Hematopoietic multipotent progenitor cell (in vitro differentiated cells): Measurements from ENCODE around the gene ACTL7B. TPM values are rescaled to one million over a fixed set of nuclear protein-coding genes. Genes with fewer than 3 reads are reported as not detected.

Source experiments
- small RNA-seq: library from RNA; depleted of rRNA; stranded (forward); fragments of <200 nt; gene quantifications from one replicate; pipeline ENCODE3, GENCODE V24; 2012
- total RNA-seq: library from RNA; depleted of rRNA; stranded (reverse); fragments of >200 nt; gene quantifications from one replicate; pipeline ENCODE4 v1.2.3, GENCODE V29; 2012

ACTL7B gene
- total RNA-seq, 1 donor = under 0.01 TPM

Small RNA genes within 50 kb of the gene (small RNA-seq; reads per million reads assigned to genes)
- not detected for gene AL359692.1

Other genes with a start within 250 kb of the ACTL7B start
- not detected for gene ACTL7A, start 6.3 kb upstream of the ACTL7B start, total RNA-seq
- gene ELP1, start 78.1 kb upstream of the ACTL7B start, total RNA-seq = 17.2 TPM
- 4.8 TPM for gene ABITRAM, start 78.4 kb upstream of the ACTL7B start, total RNA-seq
- 1.6 TPM for gene CTNNAL1, start 157.5 kb upstream of the ACTL7B start, total RNA-seq